ENCODE data around the gene TUBB2B. TPM values are rescaled to one million over a fixed set of nuclear protein-coding genes. Genes with fewer than 3 reads are reported as not detected.
A peak's percentile ranks its signal among the peaks of the same experiment; 100 is the strongest.

The TUBB2B gene
- total RNA-seq, 1 donor: 5.2 TPM

GRCh38 chr6:3258720-3259490 lies 31.5 kb upstream of the TUBB2B start, which contains the start of gene PSMG4:
TSS of gene PSMG4 (plus strand) at chr6:3258947. CDS start at chr6:3259023, 76 bp downstream.
- TF ChIP-seq CTCF (IDR thresholded peaks at IDR 0.05; ENCODE audit: insufficient read depth, low read depth, low read length): no peak
- peak within 1 kb of the TSS; percentile 89 for H3K4me3 ChIP-seq (ENCODE audit: low read depth, low read length)
- peak; percentile 89 for DNase-seq (ENCODE audit: low read depth)

GRCh38 chr6:3258201-3258600 lies 30.7 kb upstream of the TUBB2B start:
- no peak for DNase-seq (ENCODE audit: low read depth)
- no peak for TF ChIP-seq CTCF (IDR thresholded peaks at IDR 0.05; ENCODE audit: insufficient read depth, low read depth, low read length)
- peak overlapping the region; percentile 50 for H3K4me3 ChIP-seq (ENCODE audit: low read depth, low read length)

GRCh38 chr6:3253597-3253961 lies 26.1 kb upstream of the TUBB2B start:
- H3K4me3 ChIP-seq (ENCODE audit: low read depth, low read length): no peak overlapping the region
- no peak for TF ChIP-seq CTCF (IDR thresholded peaks at IDR 0.05; ENCODE audit: insufficient read depth, low read depth, low read length)
- DNase-seq (ENCODE audit: low read depth): no peak

GRCh38 chr6:3252861-3253596 lies 25.6 kb upstream of the TUBB2B start:
- no peak for TF ChIP-seq CTCF (IDR thresholded peaks at IDR 0.05; ENCODE audit: insufficient read depth, low read depth, low read length)
- no peak for DNase-seq (ENCODE audit: low read depth)
- H3K4me3 ChIP-seq (ENCODE audit: low read depth, low read length): no peak overlapping the region

GRCh38 chr6:3252369-3252768 lies 24.9 kb upstream of the TUBB2B start:
- TF ChIP-seq CTCF (IDR thresholded peaks at IDR 0.05; ENCODE audit: insufficient read depth, low read depth, low read length): no peak
- H3K4me3 ChIP-seq (ENCODE audit: low read depth, low read length): no peak overlapping the region
- DNase-seq (ENCODE audit: low read depth): peak; percentile 33

GRCh38 chr6:3251462-3252314 lies 24.2 kb upstream of the TUBB2B start:
- H3K4me3 ChIP-seq (ENCODE audit: low read depth, low read length): no peak overlapping the region
- DNase-seq (ENCODE audit: low read depth): peak; percentile 84
- TF ChIP-seq CTCF (IDR thresholded peaks at IDR 0.05; ENCODE audit: insufficient read depth, low read depth, low read length): peak; percentile 99
